T-helper 9 cell (primary cell): ENCODE data around the gene PPP1R3C.

ENCODE experiments used
- DNase-seq: peaks from one replicate; pipeline ENCODE4 v3.0.0-alpha.2; 2020
- total RNA-seq, 2 donors: gene quantifications; one replicate each; lab custom pipeline; 2026; lab: John Stamatoyannopoulos, UW

Gene PPP1R3C
- 0 reads per million in 2 donors for total RNA-seq

DNA sequence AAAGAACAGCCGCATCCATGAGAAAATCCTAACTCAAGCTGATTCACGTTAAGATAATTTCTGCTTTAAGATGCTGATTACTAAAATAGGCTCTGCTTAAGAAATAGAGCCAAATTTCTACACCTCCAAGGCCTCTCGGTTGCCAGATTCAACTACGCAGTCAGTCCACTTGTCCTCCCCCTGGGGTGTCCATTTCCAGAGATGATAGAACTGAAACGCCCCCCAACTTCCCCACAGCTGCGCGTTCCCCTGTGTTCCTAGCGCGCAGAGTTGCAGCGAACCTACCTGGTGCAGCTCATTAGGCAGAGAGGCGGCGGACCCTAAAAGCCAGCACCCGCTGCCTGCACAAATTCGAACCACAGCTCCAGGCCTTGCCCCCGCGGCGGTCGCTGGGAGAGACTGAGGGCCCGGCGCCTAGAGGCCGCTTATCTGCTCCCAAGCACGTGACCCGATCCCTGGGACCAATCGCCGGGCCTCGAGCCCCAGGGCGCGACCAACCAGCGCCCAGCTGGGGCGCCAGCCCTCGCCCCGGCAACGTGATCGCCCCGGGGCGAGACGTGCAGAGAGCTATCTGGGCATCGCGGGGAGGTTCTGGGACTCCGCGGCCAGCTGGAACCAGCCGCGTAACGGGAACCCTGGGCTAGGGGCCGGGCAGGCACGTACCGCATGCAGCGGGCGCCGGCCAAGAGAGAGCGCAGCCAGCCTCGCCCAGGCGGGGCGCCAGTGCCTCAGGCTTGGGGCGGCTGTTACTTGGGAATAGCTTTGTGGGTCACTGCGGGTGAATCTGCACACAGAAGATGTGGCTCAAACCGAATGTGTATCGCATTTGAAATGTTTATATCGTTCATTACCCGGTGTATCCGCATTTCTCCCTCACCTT, at the start of gene PPP1R3C:
PPP1R3C (minus strand) TSS at position 401 of the 880 bp plus-strand sequence; CDS start at position 299, 102 bp downstream.
- no peak for DNase-seq

DNA sequence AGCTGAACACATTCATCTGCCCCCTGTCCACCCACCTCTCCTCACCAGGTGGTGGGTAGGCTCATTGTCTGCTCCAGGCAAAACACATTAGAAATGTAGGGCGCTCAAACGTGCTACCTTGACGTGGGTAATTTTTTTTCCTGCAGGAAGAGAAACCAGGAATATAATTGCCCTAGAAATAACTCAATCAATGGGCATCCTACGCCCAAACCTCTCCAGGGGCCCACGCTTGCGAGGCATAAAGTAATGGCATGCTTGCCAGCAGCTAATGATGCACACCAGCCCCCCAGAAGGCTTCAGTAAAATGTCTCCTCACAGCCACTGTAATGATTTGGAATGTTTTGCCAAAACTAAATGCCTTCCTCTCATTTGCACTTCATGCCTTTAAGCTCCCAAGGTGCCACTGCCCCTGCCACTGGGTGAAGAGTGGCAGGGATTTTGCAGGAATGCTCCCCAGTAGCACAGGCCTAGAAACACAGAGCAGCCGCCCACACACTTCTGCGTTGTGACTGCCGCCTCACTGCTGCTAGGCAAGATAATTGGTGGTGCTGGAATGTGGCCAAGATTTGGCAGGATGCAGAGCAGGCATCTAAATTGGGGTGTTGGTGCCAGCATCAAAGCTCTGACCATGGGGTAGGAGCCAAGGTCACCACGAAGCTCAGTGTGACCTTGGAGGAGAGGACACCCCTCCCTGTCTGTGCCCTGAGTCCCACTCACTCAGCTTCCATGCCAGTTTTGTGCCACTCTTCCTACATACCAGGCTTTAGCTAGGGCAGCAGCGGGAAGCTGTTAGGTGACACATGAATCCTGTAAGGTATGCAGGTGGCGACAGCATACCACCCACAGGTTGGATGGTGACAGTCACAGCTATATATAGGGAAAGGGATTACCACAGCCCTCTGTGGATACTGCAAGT, 48.7 kb upstream of the PPP1R3C start:
- DNase-seq = no peak

DNA sequence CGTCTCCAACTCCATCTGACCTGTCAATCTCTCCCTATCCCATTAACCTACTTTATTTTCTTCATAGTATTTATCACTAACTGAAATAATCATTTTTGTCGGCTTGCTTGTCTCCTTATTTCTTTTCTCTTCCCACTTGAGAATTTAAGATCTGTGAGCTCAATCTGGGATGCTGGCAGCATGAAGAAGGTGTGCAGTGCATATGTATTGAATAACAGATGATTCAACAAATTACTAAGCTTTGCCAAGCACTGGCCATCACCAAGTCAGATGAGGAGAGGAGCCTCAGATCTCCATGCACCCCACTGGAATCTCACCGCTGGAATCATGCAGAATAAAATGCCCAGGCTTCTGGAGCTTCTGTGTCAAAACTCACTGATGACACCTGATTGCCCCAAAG, 47.6 kb upstream of the PPP1R3C start:
- no peak for DNase-seq

DNA sequence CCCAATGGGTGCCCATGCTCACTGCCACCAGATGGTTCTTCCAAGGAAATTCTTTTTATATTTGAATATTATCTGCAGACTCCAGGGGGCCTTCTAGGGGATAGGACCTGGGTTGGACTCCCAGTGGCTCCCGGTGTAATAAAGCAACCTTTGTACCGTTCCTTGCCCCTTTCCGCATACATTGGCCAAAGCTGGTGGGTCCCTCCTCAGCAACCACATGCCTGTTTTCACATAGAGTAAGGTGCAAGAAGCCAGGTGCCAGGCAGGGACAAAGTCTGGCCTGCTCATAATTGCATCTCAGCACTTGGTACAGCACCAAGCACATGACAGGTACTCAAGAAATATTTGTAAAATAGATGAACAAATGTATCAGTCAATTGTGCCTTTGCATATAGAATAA, 46.4 kb upstream of the PPP1R3C start:
- DNase-seq = no peak

DNA sequence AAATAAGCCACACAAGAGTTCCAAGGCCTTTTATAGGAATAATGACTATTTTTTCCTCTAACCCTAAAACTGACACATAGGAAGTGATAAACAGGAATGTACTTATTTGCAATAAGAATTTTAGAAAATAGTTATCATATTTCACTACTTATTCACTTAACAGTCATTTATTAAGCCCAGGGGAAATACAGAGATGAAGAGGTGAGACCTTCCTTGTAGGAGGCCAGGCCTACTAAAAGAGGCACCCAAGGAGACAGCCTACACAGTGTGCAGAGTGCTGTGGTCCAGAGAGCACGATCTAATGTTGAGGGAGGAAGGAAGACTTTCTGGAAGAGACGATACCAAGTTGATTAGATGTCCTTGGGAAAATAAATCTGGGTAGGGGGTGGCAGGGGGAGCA, 45.0 kb upstream of the PPP1R3C start:
- no peak for DNase-seq

DNA sequence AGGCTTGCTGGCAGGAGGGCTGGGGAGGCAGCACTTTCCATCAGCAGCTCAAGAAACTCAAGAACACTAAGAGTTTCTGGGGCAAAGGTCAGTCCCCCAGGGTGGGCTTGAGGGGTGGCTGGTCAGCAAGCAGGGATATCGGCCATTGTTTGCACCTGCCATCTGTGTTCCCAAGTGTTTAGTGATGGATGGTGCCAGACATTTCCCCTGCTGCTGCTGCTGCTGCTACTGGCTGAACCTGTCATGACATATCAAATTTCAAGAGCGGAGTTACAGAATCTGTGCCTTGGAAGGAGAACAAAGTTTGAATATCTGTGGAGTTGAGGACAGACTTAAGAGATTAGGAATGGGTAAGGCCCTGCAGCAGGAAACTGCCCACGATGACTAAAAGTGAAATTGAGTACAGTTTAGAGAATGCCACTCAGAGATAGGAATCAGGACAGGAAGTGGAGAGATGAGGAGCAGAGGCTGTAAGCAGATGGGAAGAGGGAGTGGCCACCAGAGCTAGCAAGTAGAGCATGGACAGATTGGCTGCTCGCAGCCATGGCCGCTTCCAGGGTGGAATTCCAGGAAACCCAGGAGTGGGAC, 39.2 kb upstream of the PPP1R3C start:
- no peak for DNase-seq

DNA sequence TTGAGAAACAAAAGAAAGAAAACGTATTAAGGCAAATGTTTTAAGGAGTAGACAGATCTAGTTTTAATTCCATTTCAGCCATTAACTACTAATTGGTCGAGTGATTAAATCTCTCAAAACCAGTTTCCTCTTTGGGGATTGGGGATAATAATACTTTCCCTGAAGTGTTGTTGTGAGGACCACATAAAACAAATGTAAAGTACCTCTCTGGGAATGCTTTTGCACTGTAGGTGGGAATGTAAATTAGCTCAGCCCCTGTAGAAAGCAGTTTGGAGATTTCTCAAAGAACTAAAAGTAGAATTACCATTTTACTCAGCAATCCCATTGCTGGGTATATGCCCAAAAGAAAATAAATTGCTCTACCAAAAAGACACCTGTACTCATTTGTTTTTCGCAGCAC, 36.0 kb upstream of the PPP1R3C start:
- DNase-seq = no peak

DNA sequence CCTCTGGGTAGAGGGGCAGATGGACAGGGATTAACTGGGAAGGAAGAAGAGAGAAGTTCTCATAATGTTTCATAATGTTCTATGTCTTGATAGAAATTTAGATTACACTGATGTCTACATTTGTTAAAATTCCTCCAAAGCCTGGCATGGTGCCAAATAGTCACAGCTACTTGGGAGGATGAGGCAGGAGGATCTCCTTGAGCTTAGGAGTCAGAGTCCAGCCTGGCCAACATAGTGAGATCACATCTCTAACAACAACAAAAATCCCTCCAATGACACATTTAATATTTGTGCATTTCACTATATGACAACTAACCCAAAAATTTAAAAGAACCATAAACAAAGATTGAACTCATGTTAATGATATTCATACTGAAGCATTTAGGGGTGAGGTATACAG, 33.0 kb upstream of the PPP1R3C start:
- DNase-seq = no peak

DNA sequence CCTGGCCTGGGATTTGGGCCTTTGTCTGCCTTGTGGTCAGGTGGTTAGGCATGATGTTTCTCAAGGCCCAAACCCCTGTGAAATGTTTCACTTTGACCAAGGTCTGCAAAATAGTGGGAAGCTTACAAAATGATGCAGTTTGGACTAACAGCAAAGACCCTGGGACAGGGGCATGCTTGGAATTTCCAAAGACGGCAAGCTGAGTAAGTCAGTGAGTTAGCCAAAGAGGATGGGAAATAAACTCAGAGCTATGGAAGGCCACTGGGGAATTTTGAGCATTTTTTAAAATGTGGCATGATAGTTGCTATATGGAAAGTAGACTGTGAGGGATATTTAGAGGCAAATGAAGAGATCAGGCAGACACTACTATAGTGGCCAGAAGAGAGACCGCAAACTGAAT, 31.6 kb upstream of the PPP1R3C start:
- no peak for DNase-seq

DNA sequence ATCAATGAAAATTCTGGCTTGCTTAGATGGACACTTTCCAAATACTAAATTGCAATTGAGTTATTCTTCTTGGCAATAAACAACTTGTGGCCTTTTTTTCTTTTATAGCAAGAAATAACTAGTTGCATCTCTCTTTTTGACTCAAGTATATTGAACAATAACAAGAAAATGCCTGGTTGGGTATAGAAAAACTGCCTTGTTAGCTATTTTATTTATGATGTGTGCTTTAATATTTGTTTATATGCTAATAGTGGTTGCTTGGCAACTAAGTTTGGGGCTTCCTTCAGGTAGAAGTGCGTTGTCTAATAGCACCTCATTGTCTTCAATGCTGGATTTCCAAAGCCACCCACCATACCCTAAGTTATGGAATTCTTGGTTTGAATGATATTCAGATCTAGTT, 30.1 kb upstream of the PPP1R3C start:
- DNase-seq = no peak

DNA sequence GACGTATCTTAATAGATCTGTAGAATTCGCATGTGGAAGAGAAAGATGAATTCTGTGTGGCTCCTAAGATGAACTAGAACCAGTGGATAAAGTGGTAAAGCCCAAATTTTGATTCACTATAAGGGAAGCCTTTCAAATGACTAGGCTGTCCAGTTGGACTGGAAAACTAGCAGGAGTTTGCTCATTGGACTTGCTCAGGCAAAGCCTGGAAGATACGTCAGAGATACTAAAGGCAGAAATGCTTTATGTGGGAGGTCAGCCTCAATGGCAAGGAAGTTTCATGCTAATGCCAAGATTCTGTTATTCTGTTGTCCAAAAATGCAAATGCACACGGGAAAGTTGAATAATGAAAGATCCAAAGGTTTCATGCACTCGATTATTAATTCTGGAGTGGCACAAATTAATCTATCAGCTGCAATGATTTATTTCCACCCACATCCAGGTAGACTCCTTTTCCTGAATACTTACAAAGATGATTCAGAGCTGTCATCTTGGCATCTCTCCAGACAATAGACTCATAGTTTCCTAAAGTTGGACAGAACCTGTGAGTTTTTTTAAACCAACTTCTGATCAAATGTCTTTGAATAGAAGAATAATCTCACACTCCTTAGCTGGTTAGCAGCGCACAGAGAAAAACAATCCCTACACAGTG, 20.5 kb upstream of the PPP1R3C start:
- no peak for DNase-seq

DNA sequence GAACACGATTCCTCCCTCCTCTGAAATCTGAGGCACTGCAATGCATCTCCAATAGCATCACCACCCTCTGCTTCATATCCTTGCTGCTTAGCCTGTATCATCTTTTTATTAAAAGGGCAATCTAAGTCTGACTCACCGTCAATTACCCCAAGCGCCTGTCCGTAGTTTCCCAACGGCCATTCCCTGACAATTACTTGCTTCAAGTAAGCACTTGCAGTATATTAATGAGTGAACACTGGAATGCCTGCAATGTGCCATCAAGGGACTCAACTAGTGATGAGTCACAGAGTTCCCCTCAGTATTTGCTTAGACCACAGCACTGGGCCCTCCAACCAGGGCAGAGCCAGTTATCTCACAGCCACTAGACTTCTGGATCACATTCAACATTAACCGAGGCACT, 19.5 kb upstream of the PPP1R3C start:
- no peak for DNase-seq

DNA sequence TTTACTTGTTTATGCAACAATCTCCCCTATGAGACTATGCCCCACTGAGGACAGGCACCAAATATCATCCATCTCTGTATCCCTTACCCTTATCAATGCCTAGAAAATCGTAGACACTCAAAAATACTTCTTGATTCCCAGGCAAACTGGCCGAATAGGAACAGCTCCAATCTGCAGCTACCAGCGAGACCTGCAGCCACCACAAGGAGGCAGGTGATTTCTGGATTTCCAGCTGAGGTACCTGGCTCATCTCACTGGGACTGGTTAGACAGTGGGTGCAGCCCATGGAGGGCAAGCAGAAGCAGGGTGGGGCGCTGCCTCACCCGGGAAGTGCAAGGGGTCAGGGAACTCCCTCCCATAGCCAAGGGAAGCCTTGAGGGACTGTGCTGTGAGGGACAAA, 10.8 kb upstream of the PPP1R3C start:
- no peak for DNase-seq

DNA sequence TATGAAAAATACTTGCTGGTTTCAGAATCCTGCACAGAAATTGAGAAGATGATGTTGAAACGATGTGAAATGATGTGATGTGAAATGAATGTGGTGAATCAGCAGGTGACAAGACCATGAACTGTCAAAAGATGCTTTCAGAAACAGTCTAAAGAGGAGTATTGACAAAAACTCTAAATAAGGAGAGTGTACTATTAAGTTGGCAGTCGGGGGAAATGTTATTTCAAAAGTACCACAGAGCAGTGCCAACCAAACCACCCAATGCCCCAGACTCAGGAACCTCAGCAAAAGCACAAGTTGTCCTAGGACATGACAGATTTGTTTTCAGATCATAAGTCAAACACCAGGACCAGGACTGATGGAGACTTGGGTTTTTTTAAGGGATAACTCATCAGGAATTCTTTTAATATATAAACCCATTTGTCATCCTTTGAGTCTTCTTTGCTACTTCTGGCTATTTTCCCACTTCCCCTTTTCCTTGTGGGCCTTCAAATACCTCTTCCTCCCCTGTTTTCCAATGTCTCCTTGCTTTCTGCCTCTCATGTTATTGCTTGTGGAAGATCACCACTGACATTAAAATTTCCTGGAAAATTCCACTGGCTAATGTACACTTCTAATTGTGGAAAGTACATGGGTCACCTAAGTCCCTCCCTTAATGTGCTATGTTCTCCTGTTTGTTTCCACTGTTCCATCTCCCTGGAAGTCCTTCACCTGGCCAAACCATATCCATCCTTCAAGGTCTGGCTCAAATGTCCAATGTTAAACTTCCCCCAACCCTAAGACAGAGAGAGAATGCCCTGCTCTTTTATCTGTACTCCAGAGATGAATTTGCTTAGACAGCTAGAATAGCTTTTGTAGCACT, 10.2 kb upstream of the PPP1R3C start:
- no peak for DNase-seq

DNA sequence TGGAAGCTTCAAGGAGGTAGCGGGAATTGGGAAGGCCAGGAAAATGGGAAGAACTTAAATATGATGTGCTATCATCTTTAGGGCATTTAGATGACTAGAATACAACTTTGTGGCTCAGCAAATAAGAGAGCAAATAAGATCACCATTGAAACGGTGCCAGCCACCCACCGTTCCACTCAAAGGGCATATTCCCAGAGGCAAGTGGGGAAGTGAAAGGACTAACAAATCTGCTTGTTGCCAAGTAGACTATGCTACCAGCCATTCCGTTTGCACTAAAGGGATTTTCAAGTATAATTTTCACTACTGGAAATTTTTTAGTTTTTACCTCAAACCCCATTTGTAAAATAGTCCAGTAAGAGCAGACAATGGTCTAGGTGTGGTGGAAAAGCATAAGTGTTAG, 4.0 kb upstream of the PPP1R3C start:
- DNase-seq = no peak

DNA sequence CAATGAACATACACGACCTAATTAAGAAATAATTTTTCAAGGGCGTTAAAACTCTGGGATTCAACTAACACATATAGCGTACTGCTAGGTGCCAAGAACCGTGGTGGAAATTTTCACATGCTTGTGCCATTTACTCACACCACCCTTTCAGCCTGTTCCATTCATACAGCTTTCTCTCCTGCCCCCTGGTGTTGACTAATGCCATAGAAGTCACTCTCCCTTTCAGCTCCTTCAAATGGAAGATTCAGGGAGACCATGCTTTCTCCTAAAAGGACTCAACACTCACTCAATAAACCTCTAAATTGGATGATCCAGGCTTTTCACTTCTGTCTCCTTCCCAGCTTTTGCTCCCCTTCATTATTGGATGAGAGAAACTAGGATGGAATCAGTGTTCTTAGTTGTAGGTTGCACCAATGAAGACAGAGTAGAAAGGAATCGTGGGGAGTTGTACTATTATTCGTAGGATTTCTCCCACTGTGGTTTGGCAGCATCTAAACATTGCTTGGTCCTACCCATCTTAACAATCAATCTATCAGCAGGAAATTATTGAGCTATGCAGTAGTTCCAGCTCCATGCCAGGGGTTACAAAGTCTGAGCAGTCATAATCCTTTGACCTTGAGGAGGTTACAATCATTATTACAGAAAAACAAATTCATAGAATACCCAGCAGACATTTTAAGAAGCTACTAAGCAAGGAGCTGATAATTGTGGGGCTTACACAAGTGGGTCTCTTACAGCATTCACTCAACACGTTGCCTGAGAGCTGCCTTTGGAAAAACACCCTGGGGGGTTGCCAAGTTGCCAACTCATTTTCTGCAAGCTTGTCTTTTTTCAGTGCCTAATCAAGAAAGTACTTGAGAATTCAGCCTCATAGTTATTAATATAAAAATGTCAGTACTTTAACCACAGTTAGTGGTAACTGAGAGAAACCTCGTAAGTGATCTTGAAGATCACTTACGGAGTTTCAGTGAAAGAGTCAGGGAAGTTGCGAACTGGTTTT, 2.8 kb upstream of the PPP1R3C start:
- DNase-seq = peak; percentile 23

DNA sequence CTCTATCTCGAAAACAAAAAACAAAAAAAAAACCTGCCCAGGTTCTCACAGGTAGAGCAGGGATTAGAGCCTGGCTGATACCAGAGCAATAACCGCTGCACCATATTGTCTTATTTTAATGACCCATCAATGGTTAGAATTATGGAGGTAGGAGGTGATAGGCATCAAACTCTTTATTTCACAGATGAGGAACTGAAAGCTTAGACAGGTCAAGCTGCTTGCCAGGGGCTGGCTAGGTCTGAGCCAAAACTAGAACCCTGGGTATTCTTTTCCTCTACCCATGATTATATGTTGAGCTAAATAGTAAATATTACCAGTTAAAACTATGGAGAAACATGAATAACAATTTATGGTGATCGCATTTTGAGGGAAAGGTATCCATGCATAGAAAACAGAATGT, 2.0 kb upstream of the PPP1R3C start:
- no peak for DNase-seq

DNA sequence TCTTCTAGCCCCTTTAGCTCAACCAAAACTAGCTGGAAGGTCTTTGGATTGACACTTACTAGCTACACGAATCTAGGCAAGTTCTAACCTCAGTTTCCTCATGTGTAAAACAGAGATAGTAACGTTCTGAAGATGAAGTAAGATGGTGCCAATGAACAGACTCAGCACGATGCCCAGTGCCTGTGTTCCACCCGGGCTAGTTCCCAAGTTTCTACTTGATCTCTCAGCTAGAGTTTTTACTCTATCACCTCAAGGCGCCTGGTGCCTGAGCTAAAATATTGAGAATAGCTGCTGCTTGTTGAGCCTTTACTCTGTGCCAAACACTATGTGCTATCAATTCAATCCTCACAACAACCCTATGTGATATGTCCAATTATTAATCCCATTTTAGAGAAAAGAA, 1.4 kb upstream of the PPP1R3C start:
- DNase-seq = no peak

DNA sequence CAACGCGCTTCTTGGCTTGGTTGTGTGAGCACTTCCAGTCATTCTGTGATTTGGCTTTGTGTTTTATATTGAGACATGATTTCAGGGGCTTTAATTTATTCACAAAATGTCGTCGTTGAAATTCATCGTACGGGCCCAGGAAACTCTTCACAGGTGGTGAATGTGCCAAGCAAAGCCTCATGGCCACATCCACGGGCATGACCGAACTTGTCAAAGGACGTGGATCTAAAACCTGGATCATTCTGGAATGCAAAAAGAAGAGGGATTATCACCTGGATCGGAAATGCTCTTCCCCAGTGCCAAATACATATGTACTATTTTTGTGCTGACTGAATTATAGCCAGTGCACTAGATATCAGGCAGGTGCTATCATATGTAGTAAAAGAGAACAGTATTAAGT, 2.2 kb downstream of the PPP1R3C start:
- DNase-seq = no peak

DNA sequence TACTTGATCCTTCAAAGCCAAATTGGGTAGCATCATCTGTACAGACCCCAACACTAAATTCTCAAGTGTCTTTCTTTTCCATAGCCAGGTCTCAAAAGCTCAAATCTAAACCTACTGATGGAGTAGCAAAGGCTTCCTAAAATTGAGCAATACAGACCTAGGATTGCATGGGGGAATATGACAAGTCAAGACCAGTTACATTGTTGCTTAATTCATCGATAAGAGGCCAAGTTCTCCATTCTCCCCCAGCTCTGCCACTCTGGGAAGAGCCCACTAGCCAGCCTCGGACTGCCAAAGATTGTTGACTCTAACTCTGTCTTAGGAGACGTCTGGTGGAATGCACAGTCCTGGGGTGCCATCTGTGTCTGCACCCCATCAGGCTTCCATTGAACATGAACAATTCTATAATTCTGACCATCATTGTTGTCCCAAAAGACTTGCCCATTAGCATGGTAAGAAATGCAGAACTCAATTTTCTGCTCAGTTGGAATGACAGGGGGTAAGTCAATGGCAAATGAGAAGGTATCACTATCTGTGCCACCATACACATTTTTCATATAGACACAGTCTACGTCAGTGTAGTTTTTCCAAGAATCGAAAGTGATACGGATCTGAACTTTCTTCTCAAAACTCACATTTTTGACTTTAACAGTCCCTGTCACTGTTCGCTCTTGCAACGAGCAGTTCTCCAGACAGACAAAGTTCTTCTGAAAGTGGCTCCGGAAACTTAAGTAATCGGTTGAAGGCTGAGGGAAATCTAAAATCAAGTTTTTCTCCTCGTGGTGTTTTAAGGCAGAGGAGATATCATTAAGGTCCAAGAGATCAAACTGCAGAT, 2.9 kb downstream of the PPP1R3C start:
- no peak for DNase-seq
